Hypothalamus (tissue), 51 donors: ENCODE results near the gene OR4C13.
"Not testable (repeated sequence)": the region's sequence is repeated elsewhere in the genome, so short reads cannot be mapped to it uniquely, and the experiment has no call there.

Experiments used
- DNase-seq, 51 donors: peaks; one replicate each; lab custom pipeline; 2025; lab: John Stamatoyannopoulos, UW

OR4C13 gene

GRCh38 chr11:49952091-49952490, at the start of gene OR4C13:
OR4C13 (plus strand) TSS chr11:49952391; CDS start chr11:49952423, 32 bp downstream.
- DNase-seq, result no peak

GRCh38 chr11:49911516-49911915, 40.7 kb upstream of the OR4C13 start:
- not testable (repeated sequence) for DNase-seq

- DNase-seq, result not testable (repeated sequence)
Measured at GRCh38 chr11:49948701-49949100, 3.5 kb upstream of the OR4C13 start.

GRCh38 chr11:49973439-49973838, 21.2 kb downstream of the OR4C13 start:
- DNase-seq, result not testable (repeated sequence)

- DNase-seq, result not testable (repeated sequence)
Measured at GRCh38 chr11:49982435-49982834, 30.2 kb downstream of the OR4C13 start, which contains the start of gene OR4C12. OR4C12 (minus strand) TSS chr11:49982535; CDS start chr11:49982501, 34 bp downstream.

GRCh38 chr11:49995565-49995964, 43.4 kb downstream of the OR4C13 start:
- peak in 21 of 51 donors; percentile 0 to 46 (median 12) for DNase-seq
